ENCODE measurements around the gene SH2D5. TPM values are rescaled to one million over a fixed set of nuclear protein-coding genes. Genes with fewer than 3 reads are reported as not detected.
A peak's percentile ranks its signal among the peaks of the same experiment; 100 is the strongest.

The SH2D5 gene
- total RNA-seq, 1 donor from 2014 or later: 5.1 TPM

DNA sequence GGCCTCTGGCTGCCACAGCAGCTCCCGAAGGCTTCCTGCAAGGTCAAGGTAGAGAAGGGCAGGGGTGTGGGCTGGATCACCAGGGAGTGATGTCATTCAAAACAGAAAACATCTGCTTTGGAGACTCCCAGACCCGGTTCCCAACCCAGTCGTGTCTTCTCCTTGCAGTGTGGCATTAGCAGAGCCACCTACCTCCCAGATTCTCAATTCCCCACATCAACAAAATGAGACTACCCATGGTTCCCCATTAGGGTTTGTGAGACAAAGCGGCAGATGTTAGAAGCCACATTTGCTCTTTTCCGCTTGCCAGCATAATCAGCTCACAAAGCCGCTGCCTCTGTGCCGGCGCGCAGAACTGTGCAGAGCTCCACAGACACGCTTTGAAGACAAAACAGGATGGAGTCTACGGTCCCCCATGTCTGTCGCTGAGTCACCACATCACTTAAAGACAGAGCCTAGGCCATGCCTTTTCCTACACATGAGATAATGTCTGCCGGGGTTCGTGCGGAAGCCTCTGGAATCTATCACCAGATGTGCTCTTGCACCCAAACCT lies 27.2 kb downstream of the SH2D5 start:
- Histone ChIP-seq H3F3A (ENCODE audit: low read depth) (no peaks in the 10 kb centered on the region), H3K27ac (no peak overlapping the region), H3K9me3 (ENCODE audit: low read depth) (no peaks in the 10 kb centered on the region), H3K4me2 (no peak overlapping the region), H3K79me2 (ENCODE audit: low read depth) (no peaks in the 10 kb centered on the region), H3K27me3 (no peaks in the 10 kb centered on the region), H3K4me3 (no peak overlapping the region), H3K4me1 (no peaks in the 10 kb centered on the region), H4K20me1 (ENCODE audit: low read depth) (no peaks in the 10 kb centered on the region), H2AFZ (replicated peaks) (no peak overlapping the region), H3K36me3 (no peaks in the 10 kb centered on the region), H3K9ac (no peak overlapping the region)
- no peaks in the 10 kb centered on the region for H3K36me3 Mint-ChIP-seq
- no peak for DNase-seq (ENCODE audit: low spot score)
- no peak overlapping the region for H3K4me3 Mint-ChIP-seq
- peaks cover 14% of the 10 kb centered on the region for H3K27me3 Mint-ChIP-seq (ENCODE audit: insufficient read depth, low read depth)
- TF ChIP-seq, protein P1, sequence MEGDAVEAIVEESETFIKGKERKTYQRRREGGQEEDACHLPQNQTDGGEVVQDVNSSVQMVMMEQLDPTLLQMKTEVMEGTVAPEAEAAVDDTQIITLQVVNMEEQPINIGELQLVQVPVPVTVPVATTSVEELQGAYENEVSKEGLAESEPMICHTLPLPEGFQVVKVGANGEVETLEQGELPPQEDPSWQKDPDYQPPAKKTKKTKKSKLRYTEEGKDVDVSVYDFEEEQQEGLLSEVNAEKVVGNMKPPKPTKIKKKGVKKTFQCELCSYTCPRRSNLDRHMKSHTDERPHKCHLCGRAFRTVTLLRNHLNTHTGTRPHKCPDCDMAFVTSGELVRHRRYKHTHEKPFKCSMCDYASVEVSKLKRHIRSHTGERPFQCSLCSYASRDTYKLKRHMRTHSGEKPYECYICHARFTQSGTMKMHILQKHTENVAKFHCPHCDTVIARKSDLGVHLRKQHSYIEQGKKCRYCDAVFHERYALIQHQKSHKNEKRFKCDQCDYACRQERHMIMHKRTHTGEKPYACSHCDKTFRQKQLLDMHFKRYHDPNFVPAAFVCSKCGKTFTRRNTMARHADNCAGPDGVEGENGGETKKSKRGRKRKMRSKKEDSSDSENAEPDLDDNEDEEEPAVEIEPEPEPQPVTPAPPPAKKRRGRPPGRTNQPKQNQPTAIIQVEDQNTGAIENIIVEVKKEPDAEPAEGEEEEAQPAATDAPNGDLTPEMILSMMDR (IDR thresholded peaks at IDR 0.05): no peak
- TF ChIP-seq EZH2 (IDR thresholded peaks at IDR 0.05) (no peak), EZH2phosphoT487 (IDR thresholded peaks at IDR 0.05) (no peak)
- H3K4me1 Mint-ChIP-seq: peaks cover 14% of the 10 kb centered on the region
- peak overlapping the region; percentile 66 for H3K27ac Mint-ChIP-seq
- no peaks in the 10 kb centered on the region for H3K9me3 Mint-ChIP-seq

DNA sequence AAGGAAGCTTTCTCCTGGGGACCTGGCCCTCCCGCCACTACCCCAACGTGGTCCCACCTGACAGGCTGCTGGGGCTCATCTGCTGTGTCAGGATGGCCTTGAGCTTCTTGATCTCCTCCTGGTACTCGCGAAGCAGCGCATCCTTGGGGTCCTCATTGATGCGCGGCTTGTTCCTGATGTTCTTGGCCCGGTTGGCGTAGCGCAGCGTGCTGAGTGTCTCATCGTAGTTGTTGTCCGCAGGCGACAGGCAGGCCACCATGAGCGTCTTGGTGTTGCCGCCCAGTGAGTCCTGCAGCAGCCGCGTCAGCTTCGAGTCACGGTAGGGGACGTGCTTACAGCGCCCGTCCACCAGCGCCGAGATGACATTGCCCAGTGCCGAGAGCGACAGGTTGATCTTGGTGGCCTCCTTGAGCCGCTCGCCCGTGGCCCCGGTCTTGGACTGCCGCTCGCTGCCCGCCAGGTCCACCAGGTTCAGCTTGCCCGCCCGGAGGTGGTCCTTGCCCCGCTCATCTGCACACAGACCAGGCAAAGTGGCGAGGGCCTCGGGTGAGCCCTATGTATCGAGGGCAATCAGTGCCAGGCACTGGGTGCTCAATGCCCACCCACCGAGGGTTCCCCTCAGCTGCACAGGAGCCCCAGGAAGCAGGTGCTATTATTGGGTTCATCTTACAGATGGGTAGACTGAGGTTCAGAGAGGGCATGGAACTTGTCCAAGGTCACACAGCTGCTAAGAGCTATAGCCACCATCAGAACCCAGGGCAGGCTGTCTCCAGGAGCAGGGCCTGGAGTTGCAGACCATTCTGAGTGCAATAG lies 27.9 kb downstream of the SH2D5 start:
- peaks cover 11% of the 10 kb centered on the region for H3K27me3 Mint-ChIP-seq (ENCODE audit: insufficient read depth, low read depth)
- no peaks in the 10 kb centered on the region for H3F3A ChIP-seq (ENCODE audit: low read depth)
- no peak overlapping the region for H3K4me2 ChIP-seq
- no peaks in the 10 kb centered on the region for H3K9me3 ChIP-seq (ENCODE audit: low read depth)
- H2AFZ ChIP-seq (replicated peaks): no peak overlapping the region
- H3K27ac ChIP-seq: no peak overlapping the region
- no peaks in the 10 kb centered on the region for H3K9me3 Mint-ChIP-seq
- peaks cover 13% of the 10 kb centered on the region for H3K4me1 Mint-ChIP-seq
- DNase-seq (ENCODE audit: low spot score): no peak
- no peaks in the 10 kb centered on the region for H3K36me3 Mint-ChIP-seq
- TF ChIP-seq EZH2 (IDR thresholded peaks at IDR 0.05): no peak
- TF ChIP-seq, protein P1 (IDR thresholded peaks at IDR 0.05): no peak
- no peak for TF ChIP-seq EZH2phosphoT487 (IDR thresholded peaks at IDR 0.05)
- H3K27ac Mint-ChIP-seq: peak overlapping the region; percentile 66
- no peaks in the 10 kb centered on the region for H4K20me1 ChIP-seq (ENCODE audit: low read depth)
- H3K27me3 ChIP-seq: no peaks in the 10 kb centered on the region
- H3K4me3 ChIP-seq: no peak overlapping the region
- H3K4me3 Mint-ChIP-seq: no peak overlapping the region
- H3K36me3 ChIP-seq: no peaks in the 10 kb centered on the region
- no peak overlapping the region for H3K9ac ChIP-seq
- no peaks in the 10 kb centered on the region for H3K79me2 ChIP-seq (ENCODE audit: low read depth)
- H3K4me1 ChIP-seq: no peaks in the 10 kb centered on the region

DNA sequence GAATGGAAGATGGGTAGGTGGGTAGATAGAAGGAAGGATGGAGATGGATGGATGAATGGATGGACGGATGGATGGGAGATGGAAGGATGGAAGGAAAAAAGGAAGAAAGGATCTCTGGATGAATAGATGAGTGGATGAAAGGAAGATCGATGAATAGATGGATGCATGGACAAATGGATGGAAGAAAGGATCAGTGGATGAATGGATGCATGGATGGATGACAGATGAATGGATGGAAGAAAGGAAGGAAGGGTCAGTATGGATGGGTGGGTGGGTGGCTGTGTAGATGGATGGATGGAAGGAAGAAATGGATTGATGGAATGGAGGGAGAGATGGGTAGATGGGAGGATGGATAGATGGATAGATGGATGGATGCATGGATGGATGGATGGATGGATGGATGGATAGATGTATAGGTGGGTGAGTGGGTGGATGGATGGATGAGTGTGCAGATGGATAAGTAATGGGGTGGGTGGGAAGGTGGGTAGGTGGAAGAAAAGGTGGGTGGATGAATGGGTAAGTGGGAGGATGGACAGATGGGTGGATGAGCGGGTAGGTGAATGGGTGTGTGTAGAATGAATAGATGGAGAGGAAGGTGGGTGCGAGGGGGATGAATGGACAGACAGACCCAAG lies 29.3 kb downstream of the SH2D5 start:
- DNase-seq (ENCODE audit: low spot score): no peak
- Histone ChIP-seq H3K4me1 (no peaks in the 10 kb centered on the region), H3K9ac (no peak overlapping the region), H4K20me1 (ENCODE audit: low read depth) (no peaks in the 10 kb centered on the region), H3K9me3 (ENCODE audit: low read depth) (no peaks in the 10 kb centered on the region), H2AFZ (replicated peaks) (no peak overlapping the region), H3K27me3 (no peaks in the 10 kb centered on the region), H3K79me2 (ENCODE audit: low read depth) (no peaks in the 10 kb centered on the region), H3K27ac (no peak overlapping the region), H3K36me3 (no peaks in the 10 kb centered on the region), H3K4me2 (no peak overlapping the region), H3K4me3 (no peak overlapping the region), H3F3A (ENCODE audit: low read depth) (no peaks in the 10 kb centered on the region)
- no peak overlapping the region for H3K27ac Mint-ChIP-seq
- no peaks in the 10 kb centered on the region for H3K9me3 Mint-ChIP-seq
- peaks cover 11% of the 10 kb centered on the region for H3K27me3 Mint-ChIP-seq (ENCODE audit: insufficient read depth, low read depth)
- TF ChIP-seq EZH2phosphoT487 (IDR thresholded peaks at IDR 0.05) (no peak), EZH2 (IDR thresholded peaks at IDR 0.05) (no peak)
- TF ChIP-seq, protein P1 (IDR thresholded peaks at IDR 0.05): no peak
- H3K4me3 Mint-ChIP-seq: no peak overlapping the region
- peaks cover 19% of the 10 kb centered on the region for H3K4me1 Mint-ChIP-seq
- no peaks in the 10 kb centered on the region for H3K36me3 Mint-ChIP-seq
